Caco-2 (cell line): ENCODE results near the gene CAPN11. TPM values are rescaled to one million over a fixed set of nuclear protein-coding genes. Genes with fewer than 3 reads are reported as not detected.
A peak's percentile ranks its signal among the peaks of the same experiment; 100 is the strongest.

ENCODE experiments used
- BruUV-seq: library from RNA; stranded (reverse); fragments of 400-500 nt; replicated peaks from 2 replicates; lab custom pipeline; 2021; lab: Mats Ljungman, UMichigan
- CTCF ChIA-PET: fragments of 300-600 bp; sonication (Branson Sonifier 250); formaldehyde crosslinking; loops from one replicate; lab custom pipeline; 2022; ENCODE audit warnings: antibody characterized with exemption; lab: Charles Lee
- POLR2A ChIA-PET: fragments of 300-600 bp; sonication (Branson Sonifier 250); formaldehyde crosslinking; loops from one replicate; lab custom pipeline; 2022; ENCODE audit warnings: antibody characterized with exemption; lab: Charles Lee
- DNase-seq, 2 experiments: peaks; one replicate each; pipeline versions ENCODE4 v3.0.0 to v3.0.0-alpha.2; 2020 to 2022
- H3K27me3 ChIP-seq: replicated peaks from 2 replicates; pipeline ENCODE4 v1.6.0; 2011; ENCODE audit warnings: low read length; ENCODE audit not compliant: control insufficient read depth, insufficient read depth
- H3K36me3 ChIP-seq: 2 replicates; pipeline ENCODE4 v1.5.1; 2011; ENCODE audit warnings: low read length; ENCODE audit not compliant: control insufficient read depth, insufficient read depth
- H3K4me1 ChIP-seq: fragments of 250-450 bp; sonication (Bioruptor Pico); 2 replicates; pipeline ENCODE4 v1.5.1; 2020; ENCODE audit warnings: mild to moderate bottlenecking
- H3K4me3 ChIP-seq: 2 replicates; pipeline ENCODE4 v1.5.1; 2011; ENCODE audit warnings: low read depth, mild to moderate bottlenecking, control low read depth, low read length
- H3K9me3 ChIP-seq: fragments of 250-450 bp; sonication (Bioruptor Pico); 2 replicates; pipeline ENCODE4 v1.5.1; 2020; ENCODE audit warnings: mild to moderate bottlenecking, moderate library complexity
- H3K27ac Mint-ChIP-seq: one replicate; pipeline ENCODE4 v1.8.0; 2022; ENCODE audit warnings: mixed read lengths; ENCODE audit not compliant: unreplicated experiment
- H3K27me3 Mint-ChIP-seq: one replicate; pipeline ENCODE4 v1.8.0; 2022; ENCODE audit warnings: mixed read lengths; ENCODE audit not compliant: insufficient read depth, unreplicated experiment
- H3K36me3 Mint-ChIP-seq: one replicate; pipeline ENCODE4 v1.8.0; 2022; ENCODE audit warnings: mild to moderate bottlenecking, mixed read lengths; ENCODE audit not compliant: insufficient read depth, unreplicated experiment
- H3K4me1 Mint-ChIP-seq: one replicate; pipeline ENCODE4 v1.8.0; 2022; ENCODE audit warnings: low read depth, mixed read lengths; ENCODE audit not compliant: unreplicated experiment
- H3K4me3 Mint-ChIP-seq: one replicate; pipeline ENCODE4 v1.8.0; 2022; ENCODE audit warnings: mild to moderate bottlenecking, moderate library complexity, mixed read lengths; ENCODE audit not compliant: unreplicated experiment
- H3K9me3 Mint-ChIP-seq: one replicate; pipeline ENCODE4 v1.8.0; 2022; ENCODE audit warnings: mixed read lengths; ENCODE audit not compliant: unreplicated experiment
- intact Hi-C: fragments of 100-400 bp; cut with micrococcal nuclease; formaldehyde crosslinking; loops from one replicate; pipeline ENCODE4 v1.10.0; 2022; ENCODE audit not compliant: unreplicated experiment
- total RNA-seq: library from RNA; stranded (reverse); gene quantifications from 2 replicates; pipeline ENCODE4 v1.2.3, GENCODE V29; 2022
- TF ChIP-seq, protein P1 (sequence below), 2 experiments: fragments of 200-600 bp in 1 of 2; IDR thresholded peaks; 1 replicate in 1 of 2; 2 replicates in 1 of 2; pipeline versions ENCODE4 v1.5.1 to v1.8.0; 2011 to 2022; ENCODE audit warnings: antibody characterized with exemption in 1 of 2, control low read depth in 1 of 2, inconsistent platforms in 1 of 2, low read depth in 1 of 2, low read length in 1 of 2, mild to moderate bottlenecking in 1 of 2, moderate library complexity in 1 of 2; ENCODE audit not compliant: insufficient read depth in 1 of 2, severe bottlenecking in 1 of 2, unreplicated experiment in 1 of 2

Gene CAPN11
- total RNA-seq, 1 experiment from 2014 or later = not detected

DNA sequence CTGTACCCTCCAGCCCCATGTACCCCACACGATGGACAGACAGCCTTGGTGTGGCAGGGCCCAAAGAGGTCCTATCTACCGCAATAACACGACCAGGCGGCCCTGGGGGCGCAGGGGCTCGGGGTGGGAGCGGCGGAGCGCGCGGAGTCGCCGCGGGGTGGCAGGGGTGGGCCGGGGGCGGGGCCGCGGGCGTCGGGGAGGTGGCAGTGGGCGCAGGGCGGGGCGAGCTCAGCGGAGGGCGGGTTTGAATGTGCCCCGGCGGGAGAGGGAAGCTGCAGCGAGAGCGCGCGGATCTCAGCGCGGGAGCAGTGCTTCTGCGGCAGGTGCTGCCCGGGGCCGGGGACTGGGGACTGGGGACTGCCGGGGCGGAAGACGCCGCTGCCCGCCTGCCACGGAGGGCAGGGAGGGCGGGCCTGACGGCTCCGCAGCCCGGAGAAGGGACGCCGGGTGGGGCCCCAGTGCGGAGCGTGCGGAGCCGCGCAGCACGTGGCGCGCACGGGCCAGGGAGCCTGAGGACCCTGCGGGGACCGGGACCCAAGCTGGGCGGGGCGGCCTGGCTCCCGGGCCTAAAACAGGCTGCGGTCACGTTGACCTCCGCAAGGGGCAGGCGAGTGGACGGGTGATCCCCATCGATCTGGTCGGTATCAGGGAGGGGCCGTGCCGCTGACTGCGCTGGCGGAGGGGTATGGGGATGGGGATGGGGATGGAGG is 64.9 kb downstream of the CAPN11 start, which contains the start of gene SLC29A1:
Gene SLC29A1 (plus strand): TSS at position 277 of the 710 bp plus-strand sequence. CDS start 3,719 bp downstream, outside the sequence.
- peak within 1 kb of the TSS; percentile 44 for H3K27ac Mint-ChIP-seq
- Histone ChIP-seq H3K4me3 (peak within 1 kb of the TSS; percentile 59), H3K9me3 (no peaks in the 10 kb centered on the region), H3K36me3 (no peaks in the 10 kb centered on the region), H3K4me1 (peaks cover 44% of the 10 kb centered on the region), H3K27me3 (no peaks in the 10 kb centered on the region)
- TF ChIP-seq, protein P1, sequence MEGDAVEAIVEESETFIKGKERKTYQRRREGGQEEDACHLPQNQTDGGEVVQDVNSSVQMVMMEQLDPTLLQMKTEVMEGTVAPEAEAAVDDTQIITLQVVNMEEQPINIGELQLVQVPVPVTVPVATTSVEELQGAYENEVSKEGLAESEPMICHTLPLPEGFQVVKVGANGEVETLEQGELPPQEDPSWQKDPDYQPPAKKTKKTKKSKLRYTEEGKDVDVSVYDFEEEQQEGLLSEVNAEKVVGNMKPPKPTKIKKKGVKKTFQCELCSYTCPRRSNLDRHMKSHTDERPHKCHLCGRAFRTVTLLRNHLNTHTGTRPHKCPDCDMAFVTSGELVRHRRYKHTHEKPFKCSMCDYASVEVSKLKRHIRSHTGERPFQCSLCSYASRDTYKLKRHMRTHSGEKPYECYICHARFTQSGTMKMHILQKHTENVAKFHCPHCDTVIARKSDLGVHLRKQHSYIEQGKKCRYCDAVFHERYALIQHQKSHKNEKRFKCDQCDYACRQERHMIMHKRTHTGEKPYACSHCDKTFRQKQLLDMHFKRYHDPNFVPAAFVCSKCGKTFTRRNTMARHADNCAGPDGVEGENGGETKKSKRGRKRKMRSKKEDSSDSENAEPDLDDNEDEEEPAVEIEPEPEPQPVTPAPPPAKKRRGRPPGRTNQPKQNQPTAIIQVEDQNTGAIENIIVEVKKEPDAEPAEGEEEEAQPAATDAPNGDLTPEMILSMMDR (IDR thresholded peaks at IDR 0.05; ENCODE audit: insufficient read depth in 1 of 2, low read depth in 1 of 2, low read length in 1 of 2, severe bottlenecking in 1 of 2, unreplicated experiment in 1 of 2) = peak; percentile 19 to 45
- no peaks in the 10 kb centered on the region for H3K9me3 Mint-ChIP-seq
- H3K4me3 Mint-ChIP-seq = peak within 1 kb of the TSS; percentile 89
- CTCF ChIA-PET = interaction anchor here (0.6 to 4.0 kb wide), 11 partner anchors 11 to 127 kb away, joined by 3 to 25 read pairs (median 4); no protein-coding TSS in a partner anchor
- H3K27me3 Mint-ChIP-seq = no peaks in the 10 kb centered on the region
- H3K4me1 Mint-ChIP-seq = peaks cover 7% of the 10 kb centered on the region
- peak; percentile 86 to 88 for DNase-seq
- H3K36me3 Mint-ChIP-seq = peaks cover 18% of the 10 kb centered on the region
- intact Hi-C loops = loop anchor here (1.0 kb wide), 1 partner anchor 51 kb away; no protein-coding TSS in a partner anchor
- POLR2A ChIA-PET = interaction anchor here (0.5 to 2.3 kb wide), 7 partner anchors 14 to 421 kb away, joined by 3 to 13 read pairs (median 5); partner anchors contain the start of genes HSP90AB1, MRPL14, SLC35B2 and TMEM63B
- BruUV-seq = no TSS peak

DNA sequence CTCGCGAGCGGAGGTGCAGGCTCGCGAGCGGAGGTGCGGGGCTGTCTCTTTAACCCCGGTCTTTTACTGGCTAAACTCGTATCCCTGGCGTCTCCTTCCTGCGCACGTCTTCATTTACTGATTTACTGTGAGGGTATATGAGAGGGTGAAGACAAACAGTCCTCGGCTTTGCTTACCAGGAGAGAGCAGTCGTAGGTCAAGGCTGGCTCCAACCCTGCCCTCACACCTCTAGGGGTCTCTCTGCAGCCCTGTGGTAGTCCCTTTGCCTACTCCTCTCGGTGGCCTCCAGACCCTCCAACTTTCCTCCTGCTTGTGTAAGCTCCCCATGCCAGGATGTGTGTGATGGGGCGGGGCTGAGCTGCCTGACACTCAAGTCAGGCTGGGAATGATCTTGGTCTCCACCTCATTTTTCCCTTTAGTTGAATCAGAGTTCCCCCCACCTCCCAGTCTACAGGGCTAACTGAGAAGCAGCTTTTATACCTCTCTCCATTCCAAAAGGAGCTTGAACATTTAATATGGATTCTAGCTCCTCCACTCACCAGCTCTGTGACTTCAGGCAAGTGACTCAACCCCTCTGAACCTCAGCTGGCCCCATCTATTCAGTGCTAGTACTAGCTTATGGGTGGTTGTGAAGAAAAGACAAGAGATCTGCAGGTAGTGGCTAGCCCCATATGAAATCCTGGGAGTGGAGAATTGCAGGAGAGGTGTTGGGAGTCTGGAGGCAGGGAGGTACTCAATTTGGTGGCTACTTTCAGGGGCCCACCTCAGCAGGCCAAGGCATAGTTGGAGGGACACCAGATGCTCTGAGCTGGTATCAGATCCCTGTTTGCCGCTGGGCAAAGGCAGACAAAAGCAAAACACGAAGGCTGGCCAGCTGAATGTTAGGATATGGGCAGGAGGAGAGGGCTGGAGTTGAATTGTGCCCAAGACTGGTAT is 65.7 kb downstream of the CAPN11 start:
- Histone ChIP-seq H3K4me3 (peak overlapping the region; percentile 59), H3K27me3 (no peaks in the 10 kb centered on the region), H3K4me1 (peaks cover 41% of the 10 kb centered on the region), H3K36me3 (no peaks in the 10 kb centered on the region), H3K9me3 (no peaks in the 10 kb centered on the region)
- CTCF ChIA-PET = interaction anchor here (0.6 to 4.0 kb wide), 9 partner anchors 11 to 128 kb away, joined by 3 to 25 read pairs (median 4); no protein-coding TSS in a partner anchor
- POLR2A ChIA-PET = interaction anchor here (0.5 to 2.3 kb wide), 6 partner anchors 11 to 33 kb away, joined by 3 to 13 read pairs (median 5); partner anchors contain the start of genes HSP90AB1 and SLC35B2
- Mint-ChIP-seq H3K36me3 (peaks cover 16% of the 10 kb centered on the region), H3K4me3 (peak overlapping the region; percentile 89), H3K9me3 (no peaks in the 10 kb centered on the region), H3K27me3 (no peaks in the 10 kb centered on the region), H3K4me1 (peaks cover 7% of the 10 kb centered on the region), H3K27ac (peak overlapping the region; percentile 44)
- intact Hi-C loops = no loop called here
- TF ChIP-seq, protein P1 (IDR thresholded peaks at IDR 0.05; ENCODE audit: insufficient read depth in 1 of 2, low read depth in 1 of 2, low read length in 1 of 2, severe bottlenecking in 1 of 2, unreplicated experiment in 1 of 2) = peak in 1 of 2 experiments; percentile 24
- TSS peak; percentile 24 for BruUV-seq
- DNase-seq = peak in 1 of 2 experiments; percentile 29
